IMR-90 (cell line): Measurements from ENCODE around the gene EIF4E1B. TPM values are rescaled to one million over a fixed set of nuclear protein-coding genes. Genes with fewer than 3 reads are reported as not detected.

Experiments
- ATAC-seq: fragments of 200-7000 bp; cut with Tn5 transposase; 2 replicates; pipeline ENCODE4 v1.9.1; 2020; ENCODE audit warnings: low read depth, mild to moderate bottlenecking, moderate library complexity
- BruUV-seq: library from RNA; stranded (reverse); fragments of 400-500 nt; replicated peaks from 2 replicates; lab custom pipeline; 2021; lab: Mats Ljungman, UMichigan
- CTCF ChIA-PET: fragments of 300-600 bp; formaldehyde crosslinking; extraction: SDS; loops from one replicate; lab custom pipeline; 2021; ENCODE audit warnings: antibody characterized with exemption; lab: Yijun Ruan, JAX
- POLR2A ChIA-PET: fragments of 300-600 bp; sonication (Branson Sonifier 250); formaldehyde crosslinking; loops from one replicate; lab custom pipeline; 2022; ENCODE audit warnings: antibody characterized with exemption; ENCODE audit not compliant: unreplicated experiment; lab: Charles Lee
- DNase-seq: peaks from one replicate; pipeline ENCODE4 v3.0.0; 2013
- H2AFZ ChIP-seq: replicated peaks from 2 replicates; pipeline ENCODE3; 2013; ENCODE audit warnings: low read length, mild to moderate bottlenecking; ENCODE audit not compliant: poor library complexity
- H2AK5ac ChIP-seq: 2 replicates; pipeline ENCODE4 v1.6.1; 2013; ENCODE audit warnings: low read depth, low read length, inconsistent platforms
- H2AK9ac ChIP-seq: replicated peaks from 2 replicates; pipeline ENCODE3; 2013; ENCODE audit warnings: mild to moderate bottlenecking, low read depth, low read length, moderate library complexity; ENCODE audit not compliant: poor library complexity
- H2BK120ac ChIP-seq: 2 replicates; pipeline ENCODE4 v1.6.1; 2013; ENCODE audit warnings: low read depth, low read length, inconsistent platforms
- H2BK15ac ChIP-seq: 3 replicates; pipeline ENCODE4 v1.6.1; 2013; ENCODE audit warnings: low read depth, low read length, inconsistent platforms
- H2BK20ac ChIP-seq: 2 replicates; pipeline ENCODE4 v1.6.1; 2013; ENCODE audit warnings: low read depth, mild to moderate bottlenecking, inconsistent platforms, low read length, moderate library complexity
- H2BK5ac ChIP-seq: 2 replicates; pipeline ENCODE4 v1.6.1; 2013; ENCODE audit warnings: mild to moderate bottlenecking, low read depth, low read length, inconsistent platforms; ENCODE audit not compliant: poor library complexity, severe bottlenecking
- H3K14ac ChIP-seq: replicated peaks from 2 replicates; pipeline ENCODE4 v1.6.1; 2013; ENCODE audit warnings: low read depth, low read length, inconsistent platforms
- H3K18ac ChIP-seq: 2 replicates; pipeline ENCODE4 v1.6.1; 2013; ENCODE audit warnings: low read depth, low read length, control low read depth
- H3K23ac ChIP-seq: 2 replicates; pipeline ENCODE4 v1.6.1; 2013; ENCODE audit warnings: low read depth, low read length, inconsistent platforms
- H3K27ac ChIP-seq: 2 replicates; pipeline ENCODE4 v1.5.1; 2013; ENCODE audit warnings: mild to moderate bottlenecking, control low read depth, low read length; ENCODE audit not compliant: insufficient read depth
- H3K27me3 ChIP-seq: 2 replicates; pipeline ENCODE4 v1.6.1; 2013; ENCODE audit warnings: low read length; ENCODE audit not compliant: control insufficient read depth, insufficient read depth
- H3K36me3 ChIP-seq: 2 replicates; pipeline ENCODE4 v1.6.1; 2013; ENCODE audit warnings: low read length, mixed read lengths; ENCODE audit not compliant: control insufficient read depth, insufficient read depth
- H3K4ac ChIP-seq: 2 replicates; pipeline ENCODE4 v1.6.1; 2013; ENCODE audit warnings: low read depth, low read length, inconsistent platforms
- H3K4me1 ChIP-seq: 2 replicates; pipeline ENCODE4 v1.6.1; 2013; ENCODE audit warnings: low read length, mixed read lengths; ENCODE audit not compliant: control insufficient read depth, insufficient read depth
- H3K4me2 ChIP-seq: 2 replicates; pipeline ENCODE4 v1.6.1; 2013; ENCODE audit warnings: low read depth, mild to moderate bottlenecking, control low read depth, low read length, moderate library complexity
- H3K4me3 ChIP-seq: 2 replicates; pipeline ENCODE4 v1.5.1; 2013; ENCODE audit warnings: low read depth, mild to moderate bottlenecking, control low read depth, low read length, moderate library complexity; ENCODE audit not compliant: insufficient read depth
- H3K56ac ChIP-seq: 2 replicates; pipeline ENCODE4 v1.6.1; 2013; ENCODE audit warnings: low read length, inconsistent platforms; ENCODE audit not compliant: insufficient read depth; ENCODE audit errors: extremely low read depth
- H3K79me1 ChIP-seq, 2 experiments: 2 replicates each; pipeline ENCODE4 v1.6.1; 2013; ENCODE audit warnings: low read length in 2 of 2, inconsistent platforms in 1 of 2, low read depth in 1 of 2
- H3K9ac ChIP-seq: 2 replicates; pipeline ENCODE4 v1.6.1; 2013; ENCODE audit warnings: low read depth, low read length, control low read depth
- H3K9me1 ChIP-seq: 2 replicates; pipeline ENCODE4 v1.6.1; 2013; ENCODE audit warnings: low read length, inconsistent platforms; ENCODE audit not compliant: insufficient read depth
- H3K9me3 ChIP-seq: 2 replicates; pipeline ENCODE4 v1.6.1; 2013; ENCODE audit warnings: low read length; ENCODE audit not compliant: control insufficient read depth, insufficient read depth
- H4K20me1 ChIP-seq: 2 replicates; pipeline ENCODE4 v1.6.1; 2013; ENCODE audit warnings: low read length, inconsistent platforms; ENCODE audit not compliant: insufficient read depth
- H4K5ac ChIP-seq: 2 replicates; pipeline ENCODE4 v1.6.1; 2013; ENCODE audit warnings: mild to moderate bottlenecking, low read depth, low read length, control low read depth
- H4K8ac ChIP-seq, 2 experiments: 2 replicates each; pipeline ENCODE4 v1.6.1; 2013; ENCODE audit warnings: low read depth in 2 of 2, low read length in 2 of 2, control low read depth in 1 of 2, inconsistent platforms in 1 of 2
- H4K91ac ChIP-seq: 2 replicates; pipeline ENCODE4 v1.6.1; 2013; ENCODE audit warnings: low read depth, low read length, inconsistent platforms; ENCODE audit not compliant: insufficient read depth
- MAFK ChIP-seq: IDR thresholded peaks from 2 replicates; pipeline ENCODE4 v1.6.1; 2012; ENCODE audit warnings: low read depth, low read length, improper control_type of control experiment
- POLR2A ChIP-seq: IDR thresholded peaks from 2 replicates; pipeline ENCODE4 v1.6.1; 2012; ENCODE audit warnings: mild to moderate bottlenecking, low read depth, low read length
- WGBS, 2 experiments: methylation state at CpG; one replicate each; pipeline versions ENCODE4 v1.1.5 to v1.1.7; 2013; ENCODE audit warnings: missing lambda C conversion rate in 2 of 2; ENCODE audit not compliant: insufficient read length in 1 of 2; ENCODE audit errors: extremely low coverage in 2 of 2; 5-methylcytosine and 5-hydroxymethylcytosine counted together
- dilution Hi-C: fragments of 300-500 bp; cut with HindIII; formaldehyde crosslinking; loops from one replicate; pipeline ENCODE4 v1.14.3; 2018; ENCODE audit warnings: low sequenced_read_pairs; ENCODE audit not compliant: unreplicated experiment
- in situ Hi-C: fragments of 300-500 bp; cut with MboI; formaldehyde crosslinking; loops from 3 replicates; pipeline ENCODE4 v1.14.3; 2019; ENCODE audit warnings: low sequenced_read_pairs, inconsistent platforms, mixed read lengths
- intact Hi-C: fragments of 100-400 bp; cut with micrococcal nuclease; formaldehyde crosslinking; loops from 2 replicates; pipeline ENCODE4 v1.10.0; 2022
- polyA plus RNA-seq, 3 experiments: library from polyadenylated mRNA; depleted of rRNA; stranded (reverse); fragments of >200 nt; gene quantifications; 2 replicates each; pipeline ENCODE4 v1.2.3, GENCODE V29; 2012; ENCODE audit warnings: low replicate concordance in 1 of 3
- total RNA-seq: library from RNA; depleted of rRNA; stranded (reverse); fragments of >200 nt; gene quantifications from 2 replicates; pipeline ENCODE4 v1.2.3, GENCODE V29; 2012
- TF ChIP-seq, protein P1 (sequence below): fragments of 150-350 bp; IDR thresholded peaks from 2 replicates; pipeline ENCODE4 v1.6.1; 2017; ENCODE audit warnings: mild to moderate bottlenecking, antibody characterized with exemption, low read length, low read depth
- TF ChIP-seq, protein P2 (sequence below): conservative IDR thresholded peaks from 2 replicates; pipeline ENCODE4 v1.5.1; 2012; ENCODE audit warnings: mild to moderate bottlenecking, low read depth, low read length, improper control_type of control experiment

The EIF4E1B gene
- total and polyA plus RNA-seq, 2 of the 4 experiments (the other 2 are of a cell fraction): not detected

DNA sequence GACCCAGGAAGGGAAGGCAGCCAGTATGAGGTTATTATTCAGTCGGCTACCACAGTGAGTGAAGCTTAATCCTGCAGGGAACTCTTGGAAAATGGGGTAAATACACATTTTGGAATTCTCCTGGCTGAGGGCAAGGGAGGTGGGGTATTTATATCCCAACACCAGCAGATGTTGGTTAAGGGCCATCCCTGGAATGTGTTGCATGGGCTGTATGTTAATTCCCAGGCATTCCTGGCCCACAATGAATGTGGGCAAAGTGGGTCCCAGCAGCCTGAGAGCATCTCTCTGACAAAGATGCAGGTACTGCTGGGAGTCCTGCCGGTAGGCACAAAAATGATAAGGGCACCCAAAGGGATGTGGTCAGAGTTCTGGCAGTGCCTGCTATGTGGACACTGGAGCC, 17.6 kb upstream of the EIF4E1B start:
- no TSS peak for BruUV-seq
- TF ChIP-seq, protein P1, sequence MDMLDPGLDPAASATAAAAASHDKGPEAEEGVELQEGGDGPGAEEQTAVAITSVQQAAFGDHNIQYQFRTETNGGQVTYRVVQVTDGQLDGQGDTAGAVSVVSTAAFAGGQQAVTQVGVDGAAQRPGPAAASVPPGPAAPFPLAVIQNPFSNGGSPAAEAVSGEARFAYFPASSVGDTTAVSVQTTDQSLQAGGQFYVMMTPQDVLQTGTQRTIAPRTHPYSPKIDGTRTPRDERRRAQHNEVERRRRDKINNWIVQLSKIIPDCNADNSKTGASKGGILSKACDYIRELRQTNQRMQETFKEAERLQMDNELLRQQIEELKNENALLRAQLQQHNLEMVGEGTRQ: no peak
- TF ChIP-seq, protein P2, sequence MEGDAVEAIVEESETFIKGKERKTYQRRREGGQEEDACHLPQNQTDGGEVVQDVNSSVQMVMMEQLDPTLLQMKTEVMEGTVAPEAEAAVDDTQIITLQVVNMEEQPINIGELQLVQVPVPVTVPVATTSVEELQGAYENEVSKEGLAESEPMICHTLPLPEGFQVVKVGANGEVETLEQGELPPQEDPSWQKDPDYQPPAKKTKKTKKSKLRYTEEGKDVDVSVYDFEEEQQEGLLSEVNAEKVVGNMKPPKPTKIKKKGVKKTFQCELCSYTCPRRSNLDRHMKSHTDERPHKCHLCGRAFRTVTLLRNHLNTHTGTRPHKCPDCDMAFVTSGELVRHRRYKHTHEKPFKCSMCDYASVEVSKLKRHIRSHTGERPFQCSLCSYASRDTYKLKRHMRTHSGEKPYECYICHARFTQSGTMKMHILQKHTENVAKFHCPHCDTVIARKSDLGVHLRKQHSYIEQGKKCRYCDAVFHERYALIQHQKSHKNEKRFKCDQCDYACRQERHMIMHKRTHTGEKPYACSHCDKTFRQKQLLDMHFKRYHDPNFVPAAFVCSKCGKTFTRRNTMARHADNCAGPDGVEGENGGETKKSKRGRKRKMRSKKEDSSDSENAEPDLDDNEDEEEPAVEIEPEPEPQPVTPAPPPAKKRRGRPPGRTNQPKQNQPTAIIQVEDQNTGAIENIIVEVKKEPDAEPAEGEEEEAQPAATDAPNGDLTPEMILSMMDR: no peak
- TF ChIP-seq POLR2A (no peak), MAFK (no peak)
- CTCF ChIA-PET: no interaction called here

More for the DNA sequence above, 17.6 kb upstream of the EIF4E1B start:
- DNase-seq: no peak
- H3K79me1 ChIP-seq: peaks cover 4 to 19% of the 10 kb centered on the region in 2 experiments; a peak in 3 of 4 replicates
- no peak overlapping the region for H4K5ac ChIP-seq
- H3K18ac ChIP-seq: no peak overlapping the region
- peaks cover 14% of the 10 kb centered on the region for H4K20me1 ChIP-seq
- peaks cover 28% of the 10 kb centered on the region for H3K4me1 ChIP-seq
- H3K14ac ChIP-seq: no peak overlapping the region
- H3K27ac ChIP-seq: no peak overlapping the region
- no peaks in the 10 kb centered on the region for H3K9me3 ChIP-seq
- dilution Hi-C loops (no loop called here), intact Hi-C loops (no loop called here), in situ Hi-C loops (no loop called here)
- ATAC-seq: no peak
- H3K27me3 ChIP-seq: no peaks in the 10 kb centered on the region
- H2AK9ac ChIP-seq: no peak overlapping the region
- peaks cover 36% of the 10 kb centered on the region for H3K9me1 ChIP-seq
- no peaks in the 10 kb centered on the region for H3K36me3 ChIP-seq
- H3K4ac ChIP-seq: no peak overlapping the region
- H2BK5ac ChIP-seq: no peak overlapping the region
- H4K91ac ChIP-seq: no peak overlapping the region
- no peak overlapping the region for H3K4me3 ChIP-seq
- no peak overlapping the region for H2BK15ac ChIP-seq
- H3K56ac ChIP-seq: no peak overlapping the region
- H4K8ac ChIP-seq: no peak overlapping the region
- no peak overlapping the region for H2AFZ ChIP-seq
- H2AK5ac ChIP-seq: peak overlapping the region; percentile 8; the same call in 1 of the 2 replicates
- H2BK20ac ChIP-seq: no peak overlapping the region; the same call in 1 of the 2 replicates
- no peak overlapping the region for H3K9ac ChIP-seq
- H3K4me2 ChIP-seq: no peak overlapping the region
- WGBS, 2 experiments: 83% methylated on average over 1 of the region's 2 CpGs; no CpG with 5 or more reads in 1 of the 2 experiments
- no peak overlapping the region for H3K23ac ChIP-seq
- POLR2A ChIA-PET: no interaction called here
- no peak overlapping the region; the same call in 1 of the 2 replicates for H2BK120ac ChIP-seq
